B cell (primary cell): ENCODE data around the gene ARHGAP20. TPM values are rescaled to one million over a fixed set of nuclear protein-coding genes. Genes with fewer than 3 reads are reported as not detected.
"Not testable (repeated sequence)": the region's sequence is repeated elsewhere in the genome, so short reads cannot be mapped to it uniquely, and the experiment has no call there.

Experiments
- ATAC-seq: fragments of 200-7000 bp; cut with Tn5 transposase; one replicate; pipeline ENCODE4 v1.10.0; 2021; ENCODE audit warnings: low read depth, mild to moderate bottlenecking, moderate number of reproducible peaks, moderate library complexity
- CTCF ChIA-PET: fragments of 350-600 bp; sonication (Branson Sonifier 250); formaldehyde crosslinking; loops from one replicate; lab custom pipeline; 2021; ENCODE audit warnings: antibody characterized with exemption, inconsistent platforms; lab: Charles Lee
- POLR2A ChIA-PET: fragments of 350-600 bp; sonication (Branson Sonifier 250); formaldehyde crosslinking; loops from one replicate; lab custom pipeline; 2021; ENCODE audit warnings: antibody characterized with exemption; lab: Charles Lee
- DNase-seq: peaks from one replicate; pipeline ENCODE4 v3.0.0; 2013
- H2AFZ ChIP-seq: 2 replicates; pipeline ENCODE4 v1.6.1; 2012; ENCODE audit warnings: mild to moderate bottlenecking, low read depth, low read length; ENCODE audit not compliant: insufficient read depth, poor library complexity, severe bottlenecking
- H3K27ac ChIP-seq, 2 donors: 1 replicate in 1 of 2; 2 replicates in 1 of 2; pipeline ENCODE4 v1.5.1; 2012 to 2013; ENCODE audit warnings: low read length in 2 of 2, mild to moderate bottlenecking in 2 of 2, moderate library complexity in 1 of 2
- H3K27me3 ChIP-seq, 4 experiments: fragments of 200-600 bp in 1 of 4; sonication (generic) in 1 of 4; replicated peaks in 1 of 4; 1 replicate in 2 of 4; 2 replicates in 2 of 4; pipeline versions ENCODE4 v1.6.1 to v1.7.0; 2013 to 2016; ENCODE audit warnings: low read length in 3 of 4, mild to moderate bottlenecking in 2 of 4, mixed read lengths in 1 of 4, moderate library complexity in 1 of 4; ENCODE audit not compliant: insufficient read depth in 4 of 4, control insufficient read depth in 3 of 4; ENCODE audit errors: control extremely low read depth in 1 of 4
- H3K36me3 ChIP-seq, 2 experiments: replicated peaks in 1 of 2; 1 replicate in 1 of 2; 2 replicates in 1 of 2; pipeline versions ENCODE4 v1.6.1 to v1.7.1; 2013; ENCODE audit warnings: low read length in 1 of 2; ENCODE audit not compliant: insufficient read depth in 2 of 2, control insufficient read depth in 1 of 2; ENCODE audit errors: control extremely low read depth in 1 of 2, extremely low read depth in 1 of 2
- H3K4me1 ChIP-seq, 2 donors: fragments of 200-600 bp in 1 of 2; sonication (generic) in 1 of 2; 1 replicate in 1 of 2; 2 replicates in 1 of 2; pipeline versions ENCODE4 v1.5.1 to v1.6.1; 2013 to 2017; ENCODE audit warnings: low read length in 2 of 2; ENCODE audit not compliant: control insufficient read depth in 2 of 2, insufficient read depth in 2 of 2
- H3K4me2 ChIP-seq: replicated peaks from 2 replicates; pipeline ENCODE3; 2012; ENCODE audit warnings: mild to moderate bottlenecking, low read depth, low read length; ENCODE audit not compliant: poor library complexity, severe bottlenecking
- H3K4me3 ChIP-seq, 5 experiments: fragments of 200-600 bp in 1 of 5; sonication (generic) in 1 of 5; 1 replicate in 3 of 5; 2 replicates in 2 of 5; pipeline versions ENCODE4 v1.5.1 to v1.7.0; 2011 to 2016; ENCODE audit warnings: low read length in 4 of 5, mild to moderate bottlenecking in 4 of 5, low read depth in 2 of 5, control low read depth in 1 of 5, moderate library complexity in 1 of 5; ENCODE audit not compliant: insufficient read depth in 1 of 5; ENCODE audit errors: control extremely low read depth in 1 of 5, extremely low read depth in 1 of 5
- H3K79me2 ChIP-seq: fragments of 200-600 bp; sonication (generic); one replicate; pipeline ENCODE4 v1.6.0; 2016; ENCODE audit warnings: low read length; ENCODE audit not compliant: control insufficient read depth, insufficient read depth
- H3K9ac ChIP-seq: fragments of 200-600 bp; sonication (generic); 2 replicates; pipeline ENCODE4 v1.6.1; 2017; ENCODE audit warnings: mild to moderate bottlenecking, low read length, moderate library complexity
- H3K9me3 ChIP-seq, 3 donors: one replicate each; pipeline versions ENCODE4 v1.6.1 to v1.7.1; 2013; ENCODE audit warnings: low read length in 2 of 3; ENCODE audit not compliant: control insufficient read depth in 2 of 3, insufficient read depth in 1 of 3; ENCODE audit errors: control extremely low read depth in 1 of 3
- H4K20me1 ChIP-seq: 2 replicates; pipeline ENCODE4 v1.6.0; 2012; ENCODE audit warnings: mild to moderate bottlenecking, low read length; ENCODE audit not compliant: insufficient read depth, control insufficient read depth, poor library complexity, severe bottlenecking
- H3K27ac Mint-ChIP-seq: one replicate; pipeline ENCODE4 v1.8.0; 2021; ENCODE audit warnings: mixed read lengths
- H3K27me3 Mint-ChIP-seq: one replicate; pipeline ENCODE4 v1.8.0; 2021; ENCODE audit warnings: mixed read lengths
- H3K4me1 Mint-ChIP-seq: one replicate; pipeline ENCODE4 v1.8.0; 2021; ENCODE audit warnings: mixed read lengths
- H3K4me3 Mint-ChIP-seq: one replicate; pipeline ENCODE4 v1.8.0; 2021; ENCODE audit warnings: mixed read lengths
- H3K9me3 Mint-ChIP-seq: one replicate; pipeline ENCODE4 v1.8.0; 2022; ENCODE audit warnings: mixed read lengths; ENCODE audit not compliant: insufficient read depth
- CTCF ChIP-seq: fragments of 200-600 bp; IDR thresholded peaks from one replicate; pipeline ENCODE4 v1.8.0; 2022; ENCODE audit warnings: antibody characterized with exemption, mild to moderate bottlenecking
- EZH2 ChIP-seq: IDR thresholded peaks from 2 replicates; pipeline ENCODE4 v1.6.1; 2012; ENCODE audit warnings: borderline replicate concordance, low read depth, mild to moderate bottlenecking, moderate library complexity, low read length; ENCODE audit not compliant: insufficient read depth, poor library complexity, severe bottlenecking
- WGBS: methylation state at CpG from one replicate; pipeline ENCODE4 v1.1.5; 2013; ENCODE audit warnings: missing lambda C conversion rate; ENCODE audit not compliant: insufficient coverage; 5-methylcytosine and 5-hydroxymethylcytosine counted together
- intact Hi-C: fragments of 100-400 bp; cut with micrococcal nuclease; formaldehyde crosslinking; loops from one replicate; pipeline ENCODE4 v1.10.0; 2022
- polyA plus RNA-seq: library from polyadenylated mRNA; depleted of rRNA; stranded (reverse); fragments of >200 nt; gene quantifications from 2 replicates; pipeline ENCODE4 v1.2.3, GENCODE V29; 2012
- total RNA-seq, 2 donors: library from RNA; stranded (reverse); fragments of 120-200 nt in 1 of 2; gene quantifications; 1 replicate in 1 of 2; 2 replicates in 1 of 2; pipeline versions ENCODE4 v1.2.3 to v1.2.4, GENCODE V29; 2013 to 2022

The ARHGAP20 gene
- total and polyA plus RNA-seq, 2 donors (not counting 1 experiment from before 2014, with no cell fraction given): 0.54 to 0.91 TPM

DNA sequence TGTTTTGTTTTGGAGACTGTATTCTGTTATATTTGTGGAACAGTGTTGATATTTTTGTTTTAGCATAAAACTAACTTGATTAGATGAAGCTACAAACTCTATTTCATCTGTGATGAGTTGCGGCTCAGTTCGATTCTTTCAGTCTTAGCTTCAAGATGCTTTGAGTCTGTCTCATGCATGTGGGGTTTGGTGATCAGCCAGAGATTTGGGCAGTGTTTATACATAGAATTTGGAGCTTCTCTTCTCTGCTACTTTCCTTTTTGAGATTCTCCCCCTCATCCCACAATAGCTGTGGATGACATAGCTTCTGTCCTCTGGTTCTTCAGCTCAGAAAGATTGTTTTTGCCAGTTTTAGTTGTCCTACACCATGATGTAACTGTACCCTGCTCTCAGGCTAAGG is 90.4 kb downstream of the ARHGAP20 start:
- Histone ChIP-seq H3K4me2 (no peak overlapping the region), H2AFZ (no peak overlapping the region), H3K9ac (no peak overlapping the region), H3K27me3 (no peaks in the 10 kb centered on the region), H3K79me2 (no peaks in the 10 kb centered on the region), H3K4me1 (no peaks in the 10 kb centered on the region), H3K4me3 (no peak overlapping the region), H3K36me3 (no peaks in the 10 kb centered on the region), H3K27ac (no peak overlapping the region), H3K9me3 (peaks cover 0 to 3% (median 1%) of the 10 kb centered on the region in 3 donors), H4K20me1 (no peaks in the 10 kb centered on the region)
- peaks cover 6% of the 10 kb centered on the region for H3K27me3 Mint-ChIP-seq
- POLR2A ChIA-PET: no interaction called here
- peaks cover 2% of the 10 kb centered on the region for H3K9me3 Mint-ChIP-seq
- no peak overlapping the region for H3K4me3 Mint-ChIP-seq
- no peak for TF ChIP-seq EZH2
- no peak for TF ChIP-seq CTCF
- H3K27ac Mint-ChIP-seq: no peak overlapping the region
- ATAC-seq: no peak
- CTCF ChIA-PET: interaction anchor here (1.5 kb wide), 1 partner anchor 22 kb away, joined by 4 read pairs; no protein-coding TSS in a partner anchor
- no CpG with 5 or more reads among the region's 2 CpGs for WGBS
- intact Hi-C loops: no loop called here
- H3K4me1 Mint-ChIP-seq: no peaks in the 10 kb centered on the region
- no peak for DNase-seq

DNA sequence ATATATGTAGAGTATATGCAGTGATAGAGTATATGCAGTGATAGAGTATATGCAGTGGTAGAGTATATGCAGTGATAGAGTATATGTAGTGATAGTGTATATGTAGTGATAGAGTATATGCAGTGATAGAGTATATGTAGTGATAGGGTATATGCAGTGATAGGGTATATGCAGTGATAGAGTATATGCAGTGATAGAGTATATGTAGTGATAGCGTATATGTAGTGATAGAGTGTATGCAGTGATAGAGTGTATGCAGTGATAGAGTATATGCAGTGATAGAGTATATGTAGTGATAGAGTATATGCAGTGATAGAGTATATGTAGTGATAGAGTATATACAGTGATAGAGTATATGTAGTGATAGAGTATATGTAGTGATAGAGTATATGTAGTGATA is 92.9 kb downstream of the ARHGAP20 start:
- H3K27me3 ChIP-seq, H3K4me1 ChIP-seq, H3K4me3 ChIP-seq, H3K36me3 ChIP-seq, H3K4me2 ChIP-seq, intact Hi-C loops, POLR2A ChIA-PET, H3K27ac Mint-ChIP-seq, ATAC-seq, H3K79me2 ChIP-seq, H3K9ac ChIP-seq, H3K9me3 ChIP-seq, H4K20me1 ChIP-seq, H3K27ac ChIP-seq, H2AFZ ChIP-seq, H3K4me1 Mint-ChIP-seq, DNase-seq, H3K4me3 Mint-ChIP-seq, H3K27me3 Mint-ChIP-seq, CTCF ChIA-PET, H3K9me3 Mint-ChIP-seq: not testable (repeated sequence)
- 94% methylated on average over 1 of the region's 1 CpG for WGBS
